AG10803 (cell line): ENCODE measurements around the gene CINP.
"Not testable (repeated sequence)": the region's sequence is repeated elsewhere in the genome, so short reads cannot be mapped to it uniquely, and the experiment has no call there.

ENCODE experiments used
- DNase-seq: peaks from one replicate; pipeline ENCODE4 v3.0.0; 2010; ENCODE audit warnings: low read depth
- H3K4me3 ChIP-seq: 2 replicates; pipeline ENCODE4 v1.5.1; 2011; ENCODE audit warnings: mild to moderate bottlenecking, low read length, control low read depth
- TF ChIP-seq, protein P1 (sequence below): conservative IDR thresholded peaks from 2 replicates; pipeline ENCODE4 v1.5.1; 2011; ENCODE audit warnings: mild to moderate bottlenecking, low read length, control low read depth, inconsistent platforms

The CINP gene

DNA sequence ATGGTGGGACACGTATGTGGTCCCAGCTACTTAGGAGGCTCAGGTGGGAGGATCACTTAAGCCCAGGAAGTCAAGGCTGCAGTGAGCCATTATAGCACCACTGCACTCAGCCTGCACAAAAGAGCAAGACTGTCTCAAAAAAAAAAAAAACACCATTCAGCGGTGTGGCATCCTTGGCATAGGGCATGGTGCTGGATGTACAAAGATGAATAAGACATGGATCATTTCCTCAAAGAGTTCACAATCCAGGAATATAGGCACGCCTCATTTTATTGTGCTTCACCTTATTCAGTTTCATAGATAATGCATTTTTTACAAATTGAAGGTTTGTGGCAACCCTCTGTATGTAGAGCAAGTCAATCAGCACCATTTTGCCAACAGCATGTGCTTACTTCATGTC lies 6.4 kb downstream of the CINP start:
- no peak for DNase-seq
- TF ChIP-seq, protein P1, sequence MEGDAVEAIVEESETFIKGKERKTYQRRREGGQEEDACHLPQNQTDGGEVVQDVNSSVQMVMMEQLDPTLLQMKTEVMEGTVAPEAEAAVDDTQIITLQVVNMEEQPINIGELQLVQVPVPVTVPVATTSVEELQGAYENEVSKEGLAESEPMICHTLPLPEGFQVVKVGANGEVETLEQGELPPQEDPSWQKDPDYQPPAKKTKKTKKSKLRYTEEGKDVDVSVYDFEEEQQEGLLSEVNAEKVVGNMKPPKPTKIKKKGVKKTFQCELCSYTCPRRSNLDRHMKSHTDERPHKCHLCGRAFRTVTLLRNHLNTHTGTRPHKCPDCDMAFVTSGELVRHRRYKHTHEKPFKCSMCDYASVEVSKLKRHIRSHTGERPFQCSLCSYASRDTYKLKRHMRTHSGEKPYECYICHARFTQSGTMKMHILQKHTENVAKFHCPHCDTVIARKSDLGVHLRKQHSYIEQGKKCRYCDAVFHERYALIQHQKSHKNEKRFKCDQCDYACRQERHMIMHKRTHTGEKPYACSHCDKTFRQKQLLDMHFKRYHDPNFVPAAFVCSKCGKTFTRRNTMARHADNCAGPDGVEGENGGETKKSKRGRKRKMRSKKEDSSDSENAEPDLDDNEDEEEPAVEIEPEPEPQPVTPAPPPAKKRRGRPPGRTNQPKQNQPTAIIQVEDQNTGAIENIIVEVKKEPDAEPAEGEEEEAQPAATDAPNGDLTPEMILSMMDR, result no peak

DNA sequence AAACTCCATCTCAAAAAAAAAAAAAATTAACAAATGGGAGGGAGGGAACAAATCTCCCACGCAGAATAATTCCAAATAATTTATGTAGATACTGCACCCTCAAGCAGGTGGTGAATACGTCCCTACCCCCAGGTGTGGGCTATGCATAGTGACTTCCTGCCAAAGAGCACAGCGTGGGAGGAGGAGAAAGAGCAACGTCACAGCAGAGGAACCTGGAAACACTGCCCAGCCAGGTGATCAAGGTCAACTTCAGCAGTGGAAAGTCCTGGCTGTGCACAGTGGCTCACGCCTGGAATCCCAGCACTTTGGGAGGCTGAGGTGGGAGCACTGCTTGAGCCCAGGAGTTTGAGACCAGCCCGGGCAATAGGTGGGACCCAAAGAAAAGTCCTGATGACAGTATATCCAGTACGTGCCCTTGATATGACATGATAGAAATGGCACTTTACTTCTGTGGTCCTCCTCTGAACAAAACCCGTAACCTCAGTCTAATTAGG lies 9.5 kb downstream of the CINP start:
- TF ChIP-seq, protein P1, result no peak
- no peak overlapping the region for H3K4me3 ChIP-seq
- no peak for DNase-seq

More for the DNA sequence above, 6.4 kb downstream of the CINP start:
- H3K4me3 ChIP-seq, result no peak overlapping the region

DNA sequence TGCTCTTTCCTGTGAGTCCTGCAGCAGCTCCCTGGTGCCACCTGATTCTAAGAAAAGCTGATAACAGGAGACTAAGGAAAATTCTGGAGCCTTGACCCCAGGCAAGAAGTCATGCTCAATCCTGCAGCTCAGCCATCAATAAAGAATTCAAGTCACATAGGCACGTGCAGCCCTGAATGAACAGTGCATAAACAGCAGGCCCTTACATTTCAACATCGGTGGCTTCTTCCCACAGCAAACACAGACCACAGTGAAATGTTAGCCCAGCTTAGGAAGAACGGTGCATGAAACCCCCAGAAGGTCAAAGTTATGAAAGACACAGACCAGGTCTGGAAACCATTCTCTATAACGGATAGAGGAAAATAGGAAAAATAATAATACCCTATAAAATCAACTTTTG lies 10.5 kb downstream of the CINP start:
- no peak for DNase-seq
- no peak overlapping the region for H3K4me3 ChIP-seq
- TF ChIP-seq, protein P1, result no peak

DNA sequence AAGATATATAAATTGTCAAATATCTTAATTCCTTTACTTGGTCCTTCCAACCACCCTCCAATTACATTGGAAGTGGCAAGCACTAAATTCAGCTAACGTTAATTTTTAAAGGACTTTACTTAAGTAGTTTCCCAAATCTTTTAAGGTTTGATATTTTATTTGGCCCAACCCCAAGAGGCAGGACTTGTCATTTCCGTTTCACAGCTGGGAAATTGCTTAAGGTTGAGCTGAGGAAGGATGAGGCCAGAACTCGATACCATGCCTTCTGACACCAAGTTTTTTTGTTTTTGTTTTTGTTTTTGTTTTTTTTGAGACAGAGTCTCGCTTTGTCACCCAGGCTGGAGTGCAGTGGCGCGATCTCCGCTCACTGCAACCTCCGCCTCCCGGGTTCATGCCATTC lies 11.1 kb downstream of the CINP start:
- H3K4me3 ChIP-seq, DNase-seq: not testable (repeated sequence)

DNA sequence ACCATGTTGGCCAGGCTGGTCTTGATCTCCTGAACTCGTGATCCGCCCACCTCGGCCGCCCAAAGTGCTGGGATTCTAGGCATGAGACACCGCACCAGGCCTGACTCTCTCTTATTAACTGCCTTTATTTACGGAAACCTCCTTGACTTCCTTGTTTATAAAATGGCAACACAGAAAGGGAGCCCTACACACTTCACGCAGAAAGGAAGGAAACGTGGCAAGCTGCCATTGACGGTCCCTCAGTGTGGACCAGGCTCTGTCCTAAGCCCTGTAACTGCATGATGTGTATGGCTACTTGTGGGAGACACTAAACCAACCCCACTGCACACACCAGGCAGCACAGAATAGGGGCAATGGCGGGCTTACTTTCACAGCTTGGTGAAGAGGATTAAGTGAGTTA lies 11.7 kb downstream of the CINP start:
- TF ChIP-seq, protein P1, result no peak
- H3K4me3 ChIP-seq, result no peak overlapping the region
- DNase-seq, result no peak

DNA sequence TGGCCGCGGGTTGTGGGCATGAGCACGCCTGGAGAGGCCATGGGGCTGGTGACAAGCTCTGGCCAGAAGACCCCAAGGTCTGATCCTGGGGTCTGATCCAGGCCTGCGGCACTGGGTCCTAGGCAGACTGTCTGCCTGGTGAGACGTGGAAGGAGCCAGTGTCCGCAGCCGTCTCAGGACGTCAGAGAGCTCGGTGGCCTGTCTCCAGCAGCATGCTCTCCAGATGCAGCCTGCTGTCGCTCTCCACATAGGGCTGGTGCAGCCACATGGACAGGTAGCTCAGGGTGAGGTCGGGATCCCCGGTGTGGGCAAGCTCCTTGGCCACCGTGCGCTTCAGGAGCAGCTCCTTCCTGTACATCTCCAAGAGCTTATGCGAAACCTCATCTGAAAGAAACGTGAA lies 14.3 kb downstream of the CINP start:
- DNase-seq, result no peak
- H3K4me3 ChIP-seq, result no peak overlapping the region
- TF ChIP-seq, protein P1, result no peak

DNA sequence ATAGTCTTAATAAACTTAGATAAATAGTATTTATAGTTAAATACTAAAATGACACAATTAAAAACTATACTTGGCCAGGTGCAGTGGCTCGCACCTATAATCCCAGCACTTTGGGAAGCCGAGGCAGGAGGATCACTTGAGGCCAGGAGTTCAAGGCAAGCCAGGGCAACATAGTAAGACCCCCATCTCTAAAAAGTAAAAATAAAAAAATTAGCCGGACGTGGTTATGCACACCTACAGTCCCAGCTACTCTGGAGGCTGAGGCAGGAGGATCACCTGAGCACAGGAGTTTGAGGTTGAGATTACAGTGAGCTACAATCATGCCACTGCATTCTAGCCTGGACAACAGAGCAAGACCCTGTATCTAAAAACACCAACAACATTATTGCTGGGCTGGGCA lies 16.0 kb downstream of the CINP start:
- TF ChIP-seq, protein P1, result no peak
- H3K4me3 ChIP-seq, result no peak overlapping the region
- DNase-seq, result no peak

DNA sequence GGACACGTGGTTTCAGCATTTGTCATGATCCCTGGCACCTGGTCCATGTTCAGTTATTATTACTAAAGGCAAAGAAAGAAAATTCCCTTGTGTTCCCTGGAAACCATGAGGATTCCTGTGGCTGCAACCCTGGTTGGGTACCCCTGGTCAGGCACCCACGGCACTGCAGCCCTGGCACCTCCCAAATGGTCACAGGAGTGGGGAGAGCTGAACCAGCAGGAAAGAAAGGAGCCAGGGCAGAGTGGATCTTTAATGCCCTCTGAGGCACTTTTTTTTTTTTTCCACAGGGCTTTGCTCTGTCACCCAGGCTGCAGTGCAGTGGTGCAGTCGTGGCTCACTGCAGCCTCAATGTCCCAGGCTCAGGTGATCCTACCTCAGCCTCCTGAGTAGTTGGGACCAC lies 17.5 kb downstream of the CINP start:
- TF ChIP-seq, protein P1, result no peak
- no peak for DNase-seq
- H3K4me3 ChIP-seq, result no peak overlapping the region
